Spinal cord (tissue), 10 donors: ENCODE measurements around the gene ATF4. TPM values are rescaled to one million over a fixed set of nuclear protein-coding genes. Genes with fewer than 3 reads are reported as not detected.

ENCODE experiments used
- DNase-seq, 6 donors: peaks; one replicate each; pipeline versions ENCODE4 v3.0.0 to v3.0.0-alpha.2; 2013 to 2015; ENCODE audit warnings: low spot score in 6 of 6, low read depth in 4 of 6
- H3K27ac ChIP-seq: one replicate; pipeline ENCODE4 v1.5.1; 2013; ENCODE audit warnings: low read depth, low read length, control low read depth
- H3K27me3 ChIP-seq: one replicate; pipeline ENCODE4 v1.6.1; 2013; ENCODE audit warnings: low read length; ENCODE audit not compliant: control insufficient read depth, insufficient read depth
- H3K36me3 ChIP-seq: one replicate; pipeline ENCODE4 v1.6.1; 2013; ENCODE audit warnings: low read length; ENCODE audit not compliant: control insufficient read depth, insufficient read depth
- H3K4me1 ChIP-seq: one replicate; pipeline ENCODE4 v1.6.1; 2013; ENCODE audit warnings: low read length; ENCODE audit not compliant: control insufficient read depth, insufficient read depth
- H3K4me3 ChIP-seq: one replicate; pipeline ENCODE4 v1.5.1; 2013; ENCODE audit warnings: low read depth, low read length, control low read depth
- H3K9me3 ChIP-seq: one replicate; pipeline ENCODE4 v1.6.1; 2013; ENCODE audit warnings: low read length; ENCODE audit not compliant: control insufficient read depth, insufficient read depth
- WGBS: methylation state at CpG from one replicate; pipeline ENCODE4 v1.1.5; 2013; ENCODE audit warnings: missing lambda C conversion rate; ENCODE audit not compliant: insufficient coverage; 5-methylcytosine and 5-hydroxymethylcytosine counted together
- polyA plus RNA-seq, 2 donors: library from polyadenylated mRNA; unstranded; fragments of 120-200 nt; gene quantifications; one replicate each; pipeline ENCODE4 v1.2.1, GENCODE V29; 2013; ENCODE audit not compliant: insufficient read length in 2 of 2
- total RNA-seq, 2 donors: library from RNA; depleted of rRNA in 1 of 2; stranded (reverse); fragments of 120-200 nt in 1 of 2; fragments of >200 nt in 1 of 2; gene quantifications; one replicate each; pipeline versions ENCODE4 v1.2.3 to v1.2.4, GENCODE V29; 2013 to 2014
- donor health status: healthy.

ATF4 gene
- total and polyA plus RNA-seq, 4 donors, result 72.8 to 268 (median 253) TPM

- Histone ChIP-seq H3K36me3 (no peaks in the 10 kb centered on the region), H3K27ac (no peak overlapping the region), H3K4me3 (no peak overlapping the region), H3K27me3 (peaks cover 24% of the 10 kb centered on the region), H3K9me3 (no peaks in the 10 kb centered on the region), H3K4me1 (peaks cover 33% of the 10 kb centered on the region)
- no peak for DNase-seq
- WGBS, result 72% methylated on average over 4 of the region's 6 CpGs
Observed at GRCh38 chr22:39560127-39560526, 39.8 kb downstream of the ATF4 start.

GRCh38 chr22:39562839-39563489 is 42.6 kb downstream of the ATF4 start:
- peaks cover 7% of the 10 kb centered on the region for H3K27me3 ChIP-seq
- WGBS, result 69% methylated on average over 9 of the region's 9 CpGs
- DNase-seq, result no peak
- H3K4me3 ChIP-seq, result no peak overlapping the region
- peaks cover 25% of the 10 kb centered on the region for H3K4me1 ChIP-seq
- no peak overlapping the region for H3K27ac ChIP-seq
- no peaks in the 10 kb centered on the region for H3K36me3 ChIP-seq
- H3K9me3 ChIP-seq, result no peaks in the 10 kb centered on the region

- Histone ChIP-seq H3K4me1 (peaks cover 17% of the 10 kb centered on the region), H3K9me3 (no peaks in the 10 kb centered on the region), H3K27me3 (no peaks in the 10 kb centered on the region), H3K27ac (no peak overlapping the region), H3K36me3 (no peaks in the 10 kb centered on the region), H3K4me3 (no peak overlapping the region)
- 85% methylated on average over 7 of the region's 7 CpGs for WGBS
- DNase-seq, result no peak
Observed at GRCh38 chr22:39563571-39564428, 43.4 kb downstream of the ATF4 start.

- Histone ChIP-seq H3K9me3 (no peaks in the 10 kb centered on the region), H3K36me3 (no peaks in the 10 kb centered on the region), H3K4me1 (peaks cover 7% of the 10 kb centered on the region), H3K27ac (no peak overlapping the region), H3K4me3 (no peak overlapping the region), H3K27me3 (no peaks in the 10 kb centered on the region)
- no peak for DNase-seq
- WGBS, result 95% methylated on average over 5 of the region's 5 CpGs
Observed at GRCh38 chr22:39565414-39565944, 45.1 kb downstream of the ATF4 start.

GRCh38 chr22:39567135-39567946 is 47.0 kb downstream of the ATF4 start:
- DNase-seq, result no peak
- Histone ChIP-seq H3K9me3 (no peaks in the 10 kb centered on the region), H3K4me3 (no peak overlapping the region), H3K4me1 (peaks cover 4% of the 10 kb centered on the region), H3K36me3 (peaks cover 7% of the 10 kb centered on the region), H3K27ac (no peak overlapping the region), H3K27me3 (no peaks in the 10 kb centered on the region)
- 78% methylated on average over 13 of the region's 14 CpGs for WGBS

- Histone ChIP-seq H3K27me3 (no peaks in the 10 kb centered on the region), H3K27ac (no peak overlapping the region)
- WGBS, result 81% methylated on average over 17 of the region's 19 CpGs
Observed at GRCh38 chr22:39568278-39568981, 48.1 kb downstream of the ATF4 start.

GRCh38 chr22:39569066-39569465 is 48.7 kb downstream of the ATF4 start:
- WGBS, result 97% methylated on average over 7 of the region's 7 CpGs
- Histone ChIP-seq H3K36me3 (peaks cover 10% of the 10 kb centered on the region), H3K4me1 (no peaks in the 10 kb centered on the region), H3K4me3 (no peak overlapping the region), H3K9me3 (no peaks in the 10 kb centered on the region), H3K27me3 (no peaks in the 10 kb centered on the region), H3K27ac (no peak overlapping the region)
- DNase-seq, result no peak

More at GRCh38 chr22:39568278-39568981, 48.1 kb downstream of the ATF4 start:
- no peaks in the 10 kb centered on the region for H3K9me3 ChIP-seq
- H3K4me1 ChIP-seq, result no peaks in the 10 kb centered on the region
- H3K36me3 ChIP-seq, result peaks cover 7% of the 10 kb centered on the region
- H3K4me3 ChIP-seq, result no peak overlapping the region
- DNase-seq, result no peak

- no peaks in the 10 kb centered on the region for H3K4me1 ChIP-seq
- H3K27me3 ChIP-seq, result no peaks in the 10 kb centered on the region
- peaks cover 10% of the 10 kb centered on the region for H3K36me3 ChIP-seq
- WGBS, result 86% methylated on average over 1 of the region's 3 CpGs
- no peaks in the 10 kb centered on the region for H3K9me3 ChIP-seq
- no peak for DNase-seq
- H3K27ac ChIP-seq, result no peak overlapping the region
- H3K4me3 ChIP-seq, result no peak overlapping the region
Observed at GRCh38 chr22:39570226-39570625, 49.9 kb downstream of the ATF4 start.

GRCh38 chr22:39570665-39571064 is 50.3 kb downstream of the ATF4 start, which contains the start of gene CACNA1I:
Gene CACNA1I, plus strand, starts transcription at chr22:39570753. Its CDS starts 0 bp downstream, at chr22:39570753.
- no peaks in the 10 kb centered on the region for H3K9me3 ChIP-seq
- peaks cover 10% of the 10 kb centered on the region for H3K36me3 ChIP-seq
- no peak for DNase-seq
- no peak within 1 kb of the TSS for H3K27ac ChIP-seq
- H3K4me3 ChIP-seq, result no peak within 1 kb of the TSS
- 82% methylated on average over 12 of the region's 14 CpGs for WGBS
- H3K27me3 ChIP-seq, result no peaks in the 10 kb centered on the region
- no peaks in the 10 kb centered on the region for H3K4me1 ChIP-seq
